Esophagus muscularis mucosa (tissue), 4 donors: ENCODE results near the gene ACSS1. TPM values are rescaled to one million over a fixed set of nuclear protein-coding genes. Genes with fewer than 3 reads are reported as not detected.
A peak's percentile ranks its signal among the peaks of the same experiment; 100 is the strongest.

Source experiments
- DNase-seq: peaks from one replicate; pipeline ENCODE4 v3.0.0-alpha.2; 2017; ENCODE audit errors: extremely low spot score
- H3K27ac ChIP-seq, 4 donors: fragments of 200-600 bp; sonication (generic); replicated peaks in 1 of 4; 1 replicate in 3 of 4; 2 replicates in 1 of 4; pipeline ENCODE4 v1.5.1; 2016 to 2019; ENCODE audit warnings: mild to moderate bottlenecking in 1 of 4
- H3K27me3 ChIP-seq, 4 donors: fragments of 200-600 bp; sonication (generic); one replicate each; pipeline versions ENCODE4 v1.5.1 to v1.6.0; 2016 to 2019
- H3K36me3 ChIP-seq, 4 donors: fragments of 200-600 bp; sonication (generic); one replicate each; pipeline ENCODE4 v1.5.1; 2016 to 2019
- H3K4me1 ChIP-seq, 4 donors: fragments of 200-600 bp; sonication (generic); one replicate each; pipeline ENCODE4 v1.5.1; 2016 to 2019
- H3K4me3 ChIP-seq, 4 donors: fragments of 200-600 bp; sonication (generic); 1 replicate in 2 of 4; 2 replicates in 2 of 4; pipeline ENCODE4 v1.5.1; 2016 to 2019; ENCODE audit warnings: mild to moderate bottlenecking in 4 of 4, moderate library complexity in 1 of 4
- H3K9me3 ChIP-seq, 4 donors: fragments of 200-600 bp; sonication (generic); 1 replicate in 3 of 4; 2 replicates in 1 of 4; pipeline ENCODE4 v1.5.1; 2016 to 2019
- CTCF ChIP-seq, 3 experiments: fragments of 200-600 bp in 2 of 3; fragments of 450-650 bp in 1 of 3; sonication (generic) in 2 of 3; IDR thresholded peaks; one replicate each; pipeline ENCODE4 v1.5.1; 2017 to 2019; ENCODE audit warnings: antibody characterized with exemption in 3 of 3, mild to moderate bottlenecking in 2 of 3, moderate library complexity in 1 of 3
- EP300 ChIP-seq: sonication (generic); formaldehyde crosslinking; IDR thresholded peaks from one replicate; pipeline ENCODE4 v1.6.1; 2017; ENCODE audit warnings: antibody characterized with exemption
- POLR2A ChIP-seq: fragments of 450-650 bp; IDR thresholded peaks from one replicate; pipeline ENCODE4 v1.6.1; 2017; ENCODE audit warnings: antibody characterized with exemption, moderate library complexity, mild to moderate bottlenecking, low read depth
- POLR2AphosphoS5 ChIP-seq, 2 donors: sonication (generic); formaldehyde crosslinking; IDR thresholded peaks; one replicate each; pipeline ENCODE4 v1.6.1; 2017; ENCODE audit warnings: antibody characterized with exemption in 2 of 2
- WGBS: methylation state at CpG from one replicate; pipeline ENCODE4 v1.1.5; 2018; 5-methylcytosine and 5-hydroxymethylcytosine counted together
- intact Hi-C: fragments of 100-400 bp; cut with DNase I; formaldehyde crosslinking; loops from one replicate; pipeline ENCODE4 v1.15.1; 2023
- total RNA-seq, 4 donors: library from RNA; depleted of rRNA; stranded (reverse); fragments of >200 nt; gene quantifications; one replicate each; pipeline versions ENCODE4 v1.1.0 to v1.2.1, GENCODE V29; 2016

ACSS1 gene
- total RNA-seq, 4 donors from 2014 or later, result 36.6 to 154 (median 65.3) TPM

- intact Hi-C loops, result no loop called here
- DNase-seq, result no peak
- Histone ChIP-seq H3K27ac (no peak overlapping the region), H3K9me3 (no peaks in the 10 kb centered on the region), H3K4me1 (peaks cover 92 to 98% (median 98%) of the 10 kb centered on the region in 4 donors), H3K27me3 (no peaks in the 10 kb centered on the region), H3K4me3 (no peak overlapping the region), H3K36me3 (peaks cover 18 to 39% (median 25%) of the 10 kb centered on the region in 4 donors)
- TF ChIP-seq EP300, result no peak
- TF ChIP-seq POLR2A, result no peak
- WGBS, result 94% methylated on average over 13 of the region's 13 CpGs
Observed at GRCh38 chr20:25047766-25048165, 10.2 kb downstream of the ACSS1 start.

GRCh38 chr20:25046736-25047666 is 10.9 kb downstream of the ACSS1 start:
- no peaks in the 10 kb centered on the region for H3K27me3 ChIP-seq
- no peak overlapping the region for H3K4me3 ChIP-seq
- TF ChIP-seq CTCF (IDR thresholded peaks at IDR 0.05), result no peak
- TF ChIP-seq POLR2AphosphoS5 (IDR thresholded peaks at IDR 0.05), result no peak
- TF ChIP-seq POLR2A, result no peak
- no peak for TF ChIP-seq EP300
- H3K27ac ChIP-seq, result no peak overlapping the region
- peaks cover 18 to 39% (median 25%) of the 10 kb centered on the region in 4 donors for H3K36me3 ChIP-seq
- intact Hi-C loops, result no loop called here
- 80% methylated on average over 18 of the region's 21 CpGs for WGBS
- no peaks in the 10 kb centered on the region for H3K9me3 ChIP-seq
- no peak for DNase-seq
- H3K4me1 ChIP-seq, result peaks cover 92 to 98% (median 98%) of the 10 kb centered on the region in 4 donors

GRCh38 chr20:25046181-25046641 is 11.7 kb downstream of the ACSS1 start:
- Histone ChIP-seq H3K27ac (no peak overlapping the region), H3K4me1 (peaks cover 92 to 98% (median 98%) of the 10 kb centered on the region in 4 donors), H3K36me3 (peaks cover 18 to 39% (median 25%) of the 10 kb centered on the region in 4 donors), H3K4me3 (no peak overlapping the region), H3K27me3 (no peaks in the 10 kb centered on the region), H3K9me3 (no peaks in the 10 kb centered on the region)
- DNase-seq, result no peak
- 81% methylated on average over 5 of the region's 14 CpGs for WGBS
- intact Hi-C loops, result no loop called here
- TF ChIP-seq POLR2AphosphoS5 (IDR thresholded peaks at IDR 0.05) (no peak), EP300 (no peak), CTCF (IDR thresholded peaks at IDR 0.05) (no peak), POLR2A (no peak)

- peaks cover 92 to 98% (median 98%) of the 10 kb centered on the region in 4 donors for H3K4me1 ChIP-seq
- no peak for TF ChIP-seq CTCF (IDR thresholded peaks at IDR 0.05)
- TF ChIP-seq POLR2AphosphoS5 (IDR thresholded peaks at IDR 0.05), result no peak
- TF ChIP-seq POLR2A, result no peak
- TF ChIP-seq EP300, result no peak
- H3K27me3 ChIP-seq, result no peaks in the 10 kb centered on the region
- 79% methylated on average over 7 of the region's 9 CpGs for WGBS
- H3K36me3 ChIP-seq, result peaks cover 18 to 39% (median 25%) of the 10 kb centered on the region in 4 donors
- no peak for DNase-seq
- no peak overlapping the region for H3K4me3 ChIP-seq
- intact Hi-C loops, result no loop called here
- H3K27ac ChIP-seq, result peak overlapping the region in 2 of 4 donors; percentile 2 to 30
- no peaks in the 10 kb centered on the region for H3K9me3 ChIP-seq
Observed at GRCh38 chr20:25045343-25045712, 12.6 kb downstream of the ACSS1 start.

- Histone ChIP-seq H3K4me1 (peaks cover 92 to 98% (median 98%) of the 10 kb centered on the region in 4 donors), H3K4me3 (no peak overlapping the region), H3K27ac (peak overlapping the region in 3 of 4 donors; percentile 12 to 88 (median 30)), H3K27me3 (no peaks in the 10 kb centered on the region), H3K36me3 (peaks cover 18 to 39% (median 25%) of the 10 kb centered on the region in 4 donors), H3K9me3 (no peaks in the 10 kb centered on the region)
- intact Hi-C loops, result loop anchor here (5.0 kb wide), 1 partner anchor 42 kb away; no protein-coding TSS in a partner anchor
- DNase-seq, result no peak
- WGBS, result 83% methylated on average over 12 of the region's 14 CpGs
- no peak for TF ChIP-seq POLR2AphosphoS5 (IDR thresholded peaks at IDR 0.05)
- TF ChIP-seq POLR2A, result no peak
- TF ChIP-seq CTCF (IDR thresholded peaks at IDR 0.05), result no peak
- no peak for TF ChIP-seq EP300
Observed at GRCh38 chr20:25044660-25045342, 13.1 kb downstream of the ACSS1 start.
